Hematopoietic multipotent progenitor cell (in vitro differentiated cells): ENCODE measurements around the gene MAGOHB. TPM values are rescaled to one million over a fixed set of nuclear protein-coding genes. Genes with fewer than 3 reads are reported as not detected.
A peak's percentile ranks its signal among the peaks of the same experiment; 100 is the strongest.

Experiments used
- DNase-seq, 3 donors: peaks; one replicate each; pipeline ENCODE4 v3.0.0-alpha.2; 2011 to 2015; ENCODE audit warnings: low read depth in 2 of 3, low spot score in 2 of 3
- total RNA-seq: library from RNA; depleted of rRNA; stranded (reverse); fragments of >200 nt; gene quantifications from one replicate; pipeline ENCODE4 v1.2.3, GENCODE V29; 2012

The MAGOHB gene
- total RNA-seq, 1 donor, result 2.7 TPM

DNA sequence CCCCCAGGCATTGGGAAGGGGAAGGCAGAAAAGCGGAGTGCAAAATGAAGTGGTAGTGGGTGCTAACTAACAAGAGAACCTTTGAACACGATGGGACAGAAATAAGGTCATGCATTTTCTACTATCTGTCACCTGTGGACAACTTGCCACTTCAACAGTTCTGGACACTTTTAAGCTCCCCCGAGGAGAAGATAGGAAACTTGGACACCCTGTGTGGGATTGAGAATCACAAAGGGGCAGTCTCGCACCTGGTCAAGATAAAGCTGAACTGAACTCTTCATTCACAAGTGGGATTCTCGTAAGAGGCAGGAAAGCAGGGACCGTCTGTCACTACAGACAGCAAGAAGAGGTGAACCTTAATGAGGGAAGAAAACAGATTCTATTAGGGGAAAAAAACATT is 56.1 kb downstream of the MAGOHB start:
- no peak for DNase-seq

DNA sequence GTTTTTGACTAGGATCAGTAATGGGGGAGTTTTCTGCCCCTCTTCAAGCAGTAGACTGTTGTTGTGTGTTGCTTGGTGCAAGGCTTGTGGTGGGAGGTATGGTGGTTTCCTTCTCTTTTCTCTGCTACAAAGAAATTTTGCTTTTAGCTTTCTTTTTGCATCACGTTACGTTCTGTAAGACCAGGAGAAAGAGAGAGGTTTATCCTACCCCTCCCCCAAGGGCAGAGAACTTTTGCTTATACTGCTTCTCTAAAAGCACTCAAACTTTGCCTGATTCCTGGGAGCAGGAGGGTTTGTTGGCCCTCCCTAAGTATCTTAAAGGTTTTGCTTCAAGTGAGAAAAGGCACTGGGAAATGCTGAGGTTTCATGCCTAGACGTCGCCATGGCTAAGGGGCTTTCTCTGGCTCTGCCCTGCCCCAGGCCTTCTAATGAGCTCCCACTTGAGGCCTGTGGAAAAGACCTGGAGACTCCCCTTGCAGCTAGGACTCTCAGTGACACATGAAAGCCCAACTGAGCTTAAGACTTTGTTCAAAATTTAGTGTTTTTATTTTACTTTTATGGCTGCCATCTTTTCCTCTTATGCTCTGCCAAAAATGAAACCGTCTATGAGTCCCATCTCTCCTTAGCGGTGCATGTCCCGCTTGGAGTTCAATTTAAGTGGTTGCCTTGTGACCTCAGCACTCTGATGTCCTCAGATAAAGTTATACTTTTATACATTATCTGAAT is 58.5 kb downstream of the MAGOHB start:
- peak in 1 of 3 donors; percentile 45 for DNase-seq

DNA sequence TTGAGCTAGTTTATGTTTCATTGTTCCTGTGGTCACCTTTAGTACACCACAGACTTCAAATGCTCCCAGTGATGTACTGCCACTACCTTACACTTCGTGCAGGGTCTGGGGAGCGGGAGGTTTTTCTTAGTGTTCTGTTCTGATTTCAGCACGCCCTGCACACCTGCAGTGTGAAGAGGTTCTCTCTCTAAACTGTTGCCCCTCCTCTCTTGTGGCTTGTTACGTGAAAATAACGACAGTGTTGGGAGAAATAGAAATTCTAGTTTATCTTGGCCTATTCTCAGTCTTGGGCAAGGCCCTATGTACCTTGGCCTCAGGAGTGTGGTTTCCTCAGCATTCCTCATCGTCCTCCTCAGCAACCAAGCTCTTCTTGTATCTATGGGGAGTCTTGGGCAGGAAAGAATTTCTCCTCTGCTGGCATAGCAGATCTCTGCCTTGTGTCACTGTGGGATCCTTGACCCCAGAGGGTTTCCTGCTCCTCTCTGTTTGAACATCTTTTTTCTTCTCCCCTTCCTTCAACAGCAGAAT is 59.1 kb downstream of the MAGOHB start:
- no peak for DNase-seq

Other genes starting within 250 kb of the MAGOHB start
- under 0.01 TPM for gene KLRK1, start 223.6 kb downstream of the MAGOHB start, total RNA-seq
- not detected for gene KLRC4, start 203.9 kb downstream of the MAGOHB start, total RNA-seq
- not detected for gene KLRC3, start 193.0 kb downstream of the MAGOHB start, total RNA-seq
- under 0.01 TPM for gene KLRC2, start 177.6 kb downstream of the MAGOHB start, total RNA-seq
- not detected for gene KLRC1, start 160.2 kb downstream of the MAGOHB start, total RNA-seq
- gene EIF2S3B, start 107.7 kb downstream of the MAGOHB start, total RNA-seq, result 10.2 TPM
- 1.6 TPM for gene STYK1, start 60.4 kb upstream of the MAGOHB start, total RNA-seq
- gene YBX3, start 109.7 kb upstream of the MAGOHB start, total RNA-seq, result 142 TPM
- gene TAS2R7, start 189.0 kb upstream of the MAGOHB start, total RNA-seq, result not detected
- not detected for gene TAS2R8, start 193.7 kb upstream of the MAGOHB start, total RNA-seq
- gene TAS2R9, start 196.6 kb upstream of the MAGOHB start, total RNA-seq, result under 0.01 TPM
- 0.27 TPM for gene TAS2R10, start 212.7 kb upstream of the MAGOHB start, total RNA-seq
- gene PRR4, start 235.9 kb upstream of the MAGOHB start, total RNA-seq, result 1.1 TPM